Measurements from ENCODE around the gene CFC1B.
"Not testable (repeated sequence)": the region's sequence is repeated elsewhere in the genome, so short reads cannot be mapped to it uniquely, and the experiment has no call there.

CFC1B gene

GRCh38 chr2:130571929-130572328 is 50.9 kb downstream of the CFC1B start:
- not testable (repeated sequence) for DNase-seq

- DNase-seq: not testable (repeated sequence)
Measured at GRCh38 chr2:130574230-130574629, 53.2 kb downstream of the CFC1B start.

GRCh38 chr2:130576209-130576784 is 55.3 kb downstream of the CFC1B start:
- not testable (repeated sequence) for DNase-seq

- DNase-seq: not testable (repeated sequence)
Measured at GRCh38 chr2:130577559-130577958, 56.5 kb downstream of the CFC1B start.

All from activated CD4-positive, alpha-beta T cell treated with anti-CD3 and anti-CD28 coated beads for 1 hour (primary cell).